Astrocyte (in vitro differentiated cells and primary cell): ENCODE measurements around the gene PRDM12. TPM values are rescaled to one million over a fixed set of nuclear protein-coding genes. Genes with fewer than 3 reads are reported as not detected.

ENCODE experiments used
- DNase-seq: peaks from one replicate; pipeline ENCODE4 v3.0.0-alpha.2; 2010; ENCODE audit warnings: low read depth
- FAIRE-seq: peaks from 2 replicates; lab custom pipeline; 2011; peaks lifted over from hg19 to GRCh38; lab: Jason Lieb, UNC
- H2AFZ ChIP-seq: 2 replicates; pipeline ENCODE4 v1.6.0; 2012; ENCODE audit warnings: low read depth, low read length, inconsistent platforms
- H3K27ac ChIP-seq: 2 replicates; pipeline ENCODE4 v1.5.1; 2011; ENCODE audit warnings: low read depth, low read length, inconsistent platforms
- H3K27me3 ChIP-seq: 2 replicates; pipeline ENCODE4 v1.6.0; 2011; ENCODE audit warnings: low read length, inconsistent platforms; ENCODE audit not compliant: insufficient read depth
- H3K36me3 ChIP-seq: 2 replicates; pipeline ENCODE4 v1.5.1; 2011; ENCODE audit warnings: low read length, inconsistent platforms; ENCODE audit not compliant: insufficient read depth
- H3K4me1 ChIP-seq: 2 replicates; pipeline ENCODE4 v1.5.1; 2011; ENCODE audit warnings: low read length, inconsistent platforms; ENCODE audit not compliant: insufficient read depth
- H3K4me2 ChIP-seq: 2 replicates; pipeline ENCODE4 v1.6.0; 2012; ENCODE audit warnings: low read length, inconsistent platforms
- H3K4me3 ChIP-seq: 2 replicates; pipeline ENCODE4 v1.5.1; 2011; ENCODE audit warnings: low read depth, mild to moderate bottlenecking, low read length, inconsistent platforms; ENCODE audit not compliant: insufficient read depth
- H3K79me2 ChIP-seq: 2 replicates; pipeline ENCODE4 v1.6.0; 2012; ENCODE audit warnings: mild to moderate bottlenecking, low read length, inconsistent platforms; ENCODE audit not compliant: insufficient read depth
- H3K9ac ChIP-seq: 2 replicates; pipeline ENCODE4 v1.6.0; 2012; ENCODE audit warnings: mild to moderate bottlenecking, low read length, inconsistent platforms
- H3K9me3 ChIP-seq: 2 replicates; pipeline ENCODE4 v1.5.1; 2012; ENCODE audit warnings: low read depth, mild to moderate bottlenecking, low read length, inconsistent platforms; ENCODE audit not compliant: insufficient read depth
- H4K20me1 ChIP-seq: 2 replicates; pipeline ENCODE4 v1.6.0; 2012; ENCODE audit warnings: low read length, inconsistent platforms; ENCODE audit not compliant: insufficient read depth
- H3K27ac Mint-ChIP-seq: one replicate; pipeline ENCODE4 v1.8.0; 2021; ENCODE audit warnings: mild to moderate bottlenecking, mixed read lengths; ENCODE audit not compliant: unreplicated experiment
- H3K27me3 Mint-ChIP-seq: one replicate; pipeline ENCODE4 v1.8.0; 2021; ENCODE audit warnings: low read depth, mixed read lengths; ENCODE audit not compliant: unreplicated experiment
- H3K36me3 Mint-ChIP-seq: one replicate; pipeline ENCODE4 v1.8.0; 2021; ENCODE audit warnings: low read depth, mixed read lengths; ENCODE audit not compliant: unreplicated experiment
- H3K4me1 Mint-ChIP-seq: one replicate; pipeline ENCODE4 v1.8.0; 2021; ENCODE audit warnings: low read depth, mixed read lengths; ENCODE audit not compliant: unreplicated experiment
- H3K4me3 Mint-ChIP-seq: one replicate; pipeline ENCODE4 v1.8.0; 2021; ENCODE audit warnings: mild to moderate bottlenecking, moderate library complexity, mixed read lengths; ENCODE audit not compliant: unreplicated experiment
- H3K9me3 Mint-ChIP-seq: one replicate; pipeline ENCODE4 v1.8.0; 2021; ENCODE audit warnings: mild to moderate bottlenecking, mixed read lengths; ENCODE audit not compliant: unreplicated experiment
- CTCF ChIP-seq: IDR thresholded peaks from 2 replicates; pipeline ENCODE4 v1.5.1; 2011; ENCODE audit warnings: low read depth, mild to moderate bottlenecking, inconsistent platforms, low read length, moderate library complexity; ENCODE audit not compliant: insufficient read depth
- EZH2 ChIP-seq: IDR thresholded peaks from 2 replicates; pipeline ENCODE4 v1.6.1; 2012; ENCODE audit warnings: mild to moderate bottlenecking, low read length, inconsistent platforms; ENCODE audit not compliant: insufficient read depth
- total RNA-seq: library from RNA; stranded (reverse); gene quantifications from 2 replicates; pipeline ENCODE4 v1.2.1, GENCODE V29; 2021

PRDM12 gene
- total RNA-seq, 1 donor from 2014 or later, result 0.23 TPM

DNA sequence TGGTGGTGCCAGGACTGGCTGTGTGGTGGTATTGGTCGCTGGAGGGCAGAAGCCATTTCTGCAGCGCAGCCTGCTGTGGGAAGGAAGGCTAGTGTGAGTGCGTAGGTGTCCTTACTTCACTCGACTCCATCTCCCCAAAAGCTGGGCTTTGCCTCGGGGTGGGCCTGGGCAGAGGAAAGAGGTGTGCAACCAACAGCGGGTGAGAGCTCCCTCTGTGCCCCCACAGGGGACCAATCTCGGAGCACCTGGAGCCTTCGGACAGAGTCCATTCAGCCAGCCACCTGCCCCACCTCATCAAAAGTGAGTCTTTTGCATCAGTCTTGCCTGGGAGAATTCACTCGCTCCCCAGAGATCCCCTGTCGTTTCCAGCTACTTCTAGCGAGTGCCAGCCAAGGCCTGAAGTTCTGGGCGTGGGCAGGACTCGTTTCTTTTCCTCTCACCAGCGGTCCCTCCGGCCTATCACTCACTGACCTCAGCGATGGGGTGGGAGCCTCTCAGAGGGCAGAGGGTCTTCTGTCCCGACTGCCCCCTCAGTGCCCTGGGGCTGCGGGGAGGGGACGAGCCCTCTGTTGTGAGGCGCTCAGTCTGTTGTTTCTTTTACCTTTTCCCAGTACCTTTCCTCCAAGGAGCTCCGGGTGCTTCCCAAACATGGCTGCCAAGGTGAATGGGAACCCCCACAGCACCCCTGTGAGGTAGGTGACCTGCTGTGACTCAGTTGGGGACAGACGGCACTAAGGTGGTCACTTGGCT lies 32.9 kb upstream of the PRDM12 start:
- no peak overlapping the region for H2AFZ ChIP-seq
- Mint-ChIP-seq H3K36me3 (peaks cover 21% of the 10 kb centered on the region), H3K27me3 (no peaks in the 10 kb centered on the region), H3K27ac (no peak overlapping the region), H3K9me3 (no peaks in the 10 kb centered on the region), H3K4me1 (no peaks in the 10 kb centered on the region), H3K4me3 (no peak overlapping the region)
- H3K4me2 ChIP-seq, result no peak overlapping the region
- TF ChIP-seq EZH2 (no peak), CTCF (no peak)
- no peak overlapping the region for H3K4me3 ChIP-seq
- peaks cover 33% of the 10 kb centered on the region for H4K20me1 ChIP-seq
- DNase-seq (no peak), FAIRE-seq (no peak)
- H3K27me3 ChIP-seq, result no peaks in the 10 kb centered on the region
- no peaks in the 10 kb centered on the region for H3K9me3 ChIP-seq
- no peak overlapping the region for H3K9ac ChIP-seq
- no peaks in the 10 kb centered on the region for H3K4me1 ChIP-seq
- H3K79me2 ChIP-seq, result no peaks in the 10 kb centered on the region
- no peak overlapping the region for H3K27ac ChIP-seq
- H3K36me3 ChIP-seq, result peaks cover 24% of the 10 kb centered on the region

DNA sequence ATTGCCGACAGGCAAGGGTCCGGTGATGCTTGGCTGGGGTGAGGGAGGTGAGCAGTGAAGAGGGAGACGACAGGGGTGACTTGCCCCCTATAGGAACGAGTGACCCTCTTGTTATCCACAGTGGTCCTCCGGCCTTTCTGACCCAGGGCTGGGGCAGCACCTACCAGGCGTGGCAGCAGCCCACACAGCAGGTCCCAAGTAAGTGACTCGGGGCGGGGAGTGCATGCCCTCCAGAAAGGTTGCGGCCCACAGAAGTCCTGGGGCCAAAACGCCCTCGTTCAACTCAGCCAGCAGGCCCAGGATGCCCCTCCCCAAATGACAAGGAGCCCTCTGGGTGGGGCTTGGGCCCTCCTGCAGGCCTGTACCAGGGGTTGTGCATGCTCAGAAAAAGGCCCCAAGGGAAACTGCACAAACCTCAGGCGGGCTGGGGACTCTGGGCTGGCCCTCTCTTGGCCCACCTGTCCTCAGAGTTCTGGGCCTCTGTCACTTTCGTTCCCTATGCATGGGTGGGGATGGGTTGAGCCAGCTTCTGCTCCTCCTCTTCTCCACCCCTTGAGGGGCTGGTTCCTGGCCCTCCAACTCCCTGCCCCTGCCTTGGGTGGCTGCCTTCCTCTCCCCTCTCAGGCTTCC lies 32.2 kb upstream of the PRDM12 start:
- H3K36me3 ChIP-seq, result peaks cover 23% of the 10 kb centered on the region
- no peaks in the 10 kb centered on the region for H3K27me3 ChIP-seq
- H3K9me3 ChIP-seq, result no peaks in the 10 kb centered on the region
- H3K4me1 ChIP-seq, result no peaks in the 10 kb centered on the region
- TF ChIP-seq CTCF, result no peak
- DNase-seq (no peak), FAIRE-seq (no peak)
- H3K27ac Mint-ChIP-seq, result no peak overlapping the region
- H3K9ac ChIP-seq, result no peak overlapping the region
- no peaks in the 10 kb centered on the region for H3K9me3 Mint-ChIP-seq
- H3K4me3 Mint-ChIP-seq, result no peak overlapping the region
- no peaks in the 10 kb centered on the region for H3K4me1 Mint-ChIP-seq
- H3K27ac ChIP-seq, result no peak overlapping the region
- no peak overlapping the region for H3K4me3 ChIP-seq
- peaks cover 22% of the 10 kb centered on the region for H3K36me3 Mint-ChIP-seq
- H4K20me1 ChIP-seq, result peaks cover 26% of the 10 kb centered on the region
- H3K4me2 ChIP-seq, result no peak overlapping the region
- no peaks in the 10 kb centered on the region for H3K27me3 Mint-ChIP-seq
- H3K79me2 ChIP-seq, result no peaks in the 10 kb centered on the region
- no peak overlapping the region for H2AFZ ChIP-seq

GRCh38 chr9:130632841-130633240 lies 31.6 kb upstream of the PRDM12 start:
- peaks cover 17% of the 10 kb centered on the region for H3K36me3 Mint-ChIP-seq
- peaks cover 20% of the 10 kb centered on the region for H4K20me1 ChIP-seq
- no peak overlapping the region for H3K27ac Mint-ChIP-seq
- no peak overlapping the region for H3K9ac ChIP-seq
- TF ChIP-seq CTCF (no peak), EZH2 (no peak)
- no peak for DNase-seq
- H3K4me1 Mint-ChIP-seq, result no peaks in the 10 kb centered on the region
- H3K9me3 Mint-ChIP-seq, result no peaks in the 10 kb centered on the region
- no peaks in the 10 kb centered on the region for H3K79me2 ChIP-seq
- no peak for FAIRE-seq
- H3K4me1 ChIP-seq, result no peaks in the 10 kb centered on the region
- no peak overlapping the region for H3K4me3 ChIP-seq
- H3K36me3 ChIP-seq, result peaks cover 18% of the 10 kb centered on the region
- H3K27me3 ChIP-seq, result no peaks in the 10 kb centered on the region
- H3K27me3 Mint-ChIP-seq, result no peaks in the 10 kb centered on the region
- H3K9me3 ChIP-seq, result no peaks in the 10 kb centered on the region
- no peak overlapping the region for H3K27ac ChIP-seq
- H3K4me3 Mint-ChIP-seq, result no peak overlapping the region
- H2AFZ ChIP-seq, result no peak overlapping the region
- no peak overlapping the region for H3K4me2 ChIP-seq
